K562 (cell line): Measurements from ENCODE around the gene PSMB11. TPM values are rescaled to one million over a fixed set of nuclear protein-coding genes. Genes with fewer than 3 reads are reported as not detected.

Experiments used
- CCAR2 ChIP-seq: fragments of 200-400 bp; formaldehyde crosslinking; IDR thresholded peaks from 2 replicates; pipeline ENCODE4 v1.6.1; 2017; ENCODE audit warnings: mild to moderate bottlenecking, low read depth, low read length
- EWSR1 ChIP-seq: fragments of 450-650 bp; IDR thresholded peaks from 2 replicates; pipeline ENCODE4 v1.6.1; 2018; ENCODE audit warnings: borderline replicate concordance, mild to moderate bottlenecking, low read depth, moderate library complexity; ENCODE audit not compliant: partially characterized antibody
- FOXA3 ChIP-seq, 2 experiments: fragments of 450-650 bp in 1 of 2; sonication (generic) in 1 of 2; formaldehyde crosslinking; IDR thresholded peaks in 1 of 2; conservative IDR thresholded peaks in 1 of 2; 2 replicates each; pipeline versions ENCODE4 v1.4.0 to v1.8.0; 2020 to 2022; ENCODE audit warnings: mild to moderate bottlenecking in 2 of 2, missing genetic modification reagents in 1 of 2
- GTF3C2 ChIP-seq: IDR thresholded peaks from 3 replicates; pipeline ENCODE4 v1.6.1; 2011; ENCODE audit warnings: borderline replicate concordance, mild to moderate bottlenecking, moderate library complexity; ENCODE audit not compliant: insufficient read length; ENCODE audit errors: extremely low read depth
- HDGF ChIP-seq: fragments of 450-650 bp; IDR thresholded peaks from 2 replicates; pipeline ENCODE4 v1.6.1; 2016
- HSF4 ChIP-seq: fragments of 250-450 bp; sonication (Bioruptor Pico); IDR thresholded peaks from 2 replicates; pipeline ENCODE4 v2.1.2; 2022; ENCODE audit warnings: mild to moderate bottlenecking, moderate library complexity, borderline replicate concordance
- MBD1 ChIP-seq: fragments of 250-450 bp; sonication (Bioruptor Pico); IDR thresholded peaks from 2 replicates; pipeline ENCODE4 v1.8.0; 2022; ENCODE audit warnings: inconsistent platforms
- MCM2 ChIP-seq: fragments of 450-650 bp; IDR thresholded peaks from 2 replicates; pipeline ENCODE4 v1.6.1; 2017; ENCODE audit warnings: low read depth, mild to moderate bottlenecking
- MLX ChIP-seq, 2 experiments: fragments of 450-650 bp in 1 of 2; sonication (generic) in 1 of 2; formaldehyde crosslinking; conservative IDR thresholded peaks; 2 replicates each; pipeline versions ENCODE4 v1.4.0 to v1.8.1; 2020 to 2022; ENCODE audit warnings: mild to moderate bottlenecking in 1 of 2, missing genetic modification reagents in 1 of 2
- NFATC3 ChIP-seq: fragments of 450-650 bp; IDR thresholded peaks from 2 replicates; pipeline ENCODE4 v1.6.1; 2017; ENCODE audit warnings: mild to moderate bottlenecking
- PHTF2 ChIP-seq: fragments of 250-450 bp; sonication (Bioruptor Pico); IDR thresholded peaks from 2 replicates; pipeline ENCODE4 v1.5.0; 2021; ENCODE audit warnings: mild to moderate bottlenecking
- PKNOX1 ChIP-seq: fragments of 450-650 bp; IDR thresholded peaks from 2 replicates; pipeline ENCODE4 v1.6.1; 2016
- POLR2A ChIP-seq: fragments of 450-650 bp; conservative IDR thresholded peaks from 2 replicates; pipeline ENCODE4 v1.6.1; 2016
- POLR3G ChIP-seq: IDR thresholded peaks from 2 replicates; pipeline ENCODE4 v1.6.1; 2011; ENCODE audit not compliant: insufficient read length, insufficient replicate concordance; ENCODE audit errors: extremely low read depth
- RBM15 ChIP-seq: fragments of 200-400 bp; formaldehyde crosslinking; IDR thresholded peaks from 2 replicates; pipeline ENCODE4 v1.6.1; 2018; ENCODE audit warnings: mild to moderate bottlenecking, low read length, moderate library complexity; ENCODE audit not compliant: insufficient read depth
- RBM17 ChIP-seq: fragments of 200-400 bp; formaldehyde crosslinking; IDR thresholded peaks from 2 replicates; pipeline ENCODE4 v1.6.1; 2017; ENCODE audit warnings: low read depth, mild to moderate bottlenecking, low read length, borderline replicate concordance
- STAT5A ChIP-seq: IDR thresholded peaks from 2 replicates; pipeline ENCODE4 v1.6.1; 2012; ENCODE audit warnings: low read length, inconsistent platforms, borderline replicate concordance
- ZEB2 ChIP-seq: fragments of 450-650 bp; IDR thresholded peaks from 2 replicates; pipeline ENCODE4 v1.6.1; 2016
- ZNF436 ChIP-seq: fragments of 250-450, 450-650 bp; sonication (Bioruptor Pico); formaldehyde crosslinking; IDR thresholded peaks from 2 replicates; pipeline ENCODE4 v1.7.0; 2020; ENCODE audit warnings: mild to moderate bottlenecking
- ZNF740 ChIP-seq, 3 experiments: fragments of 200-800 bp in 1 of 3; sonication (Bioruptor generic) in 1 of 3; sonication (generic) in 1 of 3; formaldehyde crosslinking in 1 of 3; IDR thresholded peaks; 2 replicates each; pipeline versions ENCODE4 v1.6.1 to v1.8.0; 2016 to 2022; ENCODE audit warnings: mild to moderate bottlenecking in 2 of 3, missing compliant biosample characterization in 2 of 3, missing genetic modification characterization in 2 of 3, missing genetic modification reagents in 1 of 3
- polyA plus RNA-seq, 8 experiments: library from polyadenylated mRNA; depleted of rRNA in 4 of 8; stranded (reverse) in 5 of 8; unstranded in 3 of 8; fragments of >200 nt; fragmentation: Nextera tagmentation in 2 of 8; fragmentation: Illumina TruSeq in 1 of 8; extraction: Ambion mirVana in 2 of 8; extraction: Trizol in 1 of 8; gene quantifications; 2 replicates each; pipeline versions ENCODE4 v1.2.1 to v1.2.3, GENCODE V29; 2011 to 2014; ENCODE audit warnings: inconsistent platforms in 1 of 8, missing spikeins in 1 of 8
- total RNA-seq, 7 experiments: library from RNA; depleted of rRNA in 6 of 7; stranded (reverse); fragments of >200 nt in 6 of 7; fragmentation: Illumina TruSeq in 2 of 7; extraction: Trizol in 2 of 7; gene quantifications; 2 replicates each; pipeline versions ENCODE4 v1.2.1 to v1.2.3, GENCODE V29; 2011 to 2021; ENCODE audit warnings: low replicate concordance in 1 of 7

PSMB11 gene
- total and polyA plus RNA-seq, 9 of the 15 experiments (the other 6 are each of a cell fraction or from before 2014, with no cell fraction given), result not detected

- TF ChIP-seq GTF3C2, result no peak
- TF ChIP-seq NFATC3, result 0 out of 2 replicates have a peak, but pooled peaks have one; percentile 53
- no peak for TF ChIP-seq MCM2
- TF ChIP-seq POLR3G, result no peak
- TF ChIP-seq ZNF436 (CRISPR knock-in tag), result no peak
- no peak for TF ChIP-seq RBM15
- no peak for TF ChIP-seq PKNOX1
- no peak for TF ChIP-seq MLX (CRISPR knock-in tag; conservative IDR thresholded peaks at IDR 0.05)
- TF ChIP-seq ZEB2, result no peak
- no peak for TF ChIP-seq STAT5A
- no peak for TF ChIP-seq HSF4 (CRISPR knock-in tag)
- TF ChIP-seq CCAR2, result no peak
- TF ChIP-seq EWSR1, result no peak
- no peak for TF ChIP-seq FOXA3 (CRISPR knock-in tag; conservative IDR thresholded peaks at IDR 0.05 in 1 of 2, IDR thresholded peaks at IDR 0.05 in 1 of 2)
- TF ChIP-seq RBM17, result no peak
- TF ChIP-seq POLR2A, result no peak
- no peak for TF ChIP-seq MBD1 (CRISPR knock-in tag)
- TF ChIP-seq HDGF, result peak; percentile 87
- no peak for TF ChIP-seq ZNF740 (CRISPR knock-in tag; IDR thresholded peaks at IDR 0.05)
- TF ChIP-seq ZNF740 (tag; IDR thresholded peaks at IDR 0.05), result no peak
- no peak for TF ChIP-seq PHTF2
Observed at GRCh38 chr14:23056956-23057756, 15.1 kb downstream of the PSMB11 start, which contains the start of gene CDH24 (continued).
